GM23248 (cell line): ENCODE results near the gene MACROH2A2.
"Not testable (repeated sequence)": the region's sequence is repeated elsewhere in the genome, so short reads cannot be mapped to it uniquely, and the experiment has no call there.

ENCODE experiments used
- EZH2 ChIP-seq: fragments of 200-600 bp; sonication (generic); IDR thresholded peaks from 2 replicates; pipeline ENCODE4 v1.6.1; 2018; ENCODE audit warnings: antibody characterized with exemption, mild to moderate bottlenecking; ENCODE audit not compliant: insufficient read depth, poor library complexity, severe bottlenecking
- EZH2phosphoT487 ChIP-seq: fragments of 200-600 bp; sonication (generic); IDR thresholded peaks from 2 replicates; pipeline ENCODE4 v1.6.1; 2018; ENCODE audit warnings: antibody characterized with exemption, moderate library complexity, mild to moderate bottlenecking, low read depth; ENCODE audit not compliant: insufficient read depth

- TF ChIP-seq EZH2, EZH2phosphoT487: not testable (repeated sequence)
Measured at GRCh38 chr10:70101068-70101562, 48.5 kb downstream of the MACROH2A2 start.
